K562 (cell line): ENCODE measurements around the gene MMP2. TPM values are rescaled to one million over a fixed set of nuclear protein-coding genes. Genes with fewer than 3 reads are reported as not detected.

Source experiments
- ATAC-seq: fragments of 200-7000 bp; cut with Tn5 transposase; 3 replicates; pipeline ENCODE4 v1.9.1; 2020; ENCODE audit warnings: moderate library complexity
- BruUV-seq: library from RNA; stranded (reverse); fragments of 400-500 nt; replicated peaks from 2 replicates; lab custom pipeline; 2021; lab: Mats Ljungman, UMichigan
- CTCF ChIA-PET: fragments of 300-600 bp; formaldehyde crosslinking; extraction: SDS; loops from one replicate; lab custom pipeline; 2021; ENCODE audit warnings: low intra/inter-chr PET ratio; lab: Yijun Ruan, JAX
- POLR2A ChIA-PET: fragments of 300-600, 350-650 bp; sonication (Branson Sonifier 250); formaldehyde crosslinking; extraction: SDS; loops from one replicate; lab custom pipeline; 2021; ENCODE audit warnings: antibody characterized with exemption, inconsistent platforms; lab: Yijun Ruan, JAX
- DNase-seq, 4 experiments: peaks; one replicate each; pipeline versions ENCODE4 v3.0.0 to v3.0.0-alpha.2; 2011 to 2018; ENCODE audit warnings: low spot score in 3 of 4, mixed read lengths in 3 of 4; ENCODE audit errors: extremely low read depth in 1 of 4
- FAIRE-seq: peaks from 2 replicates; lab custom pipeline; 2011; peaks lifted over from hg19 to GRCh38; lab: Jason Lieb, UNC
- H2AFZ ChIP-seq: 2 replicates; pipeline ENCODE4 v1.6.0; 2011; ENCODE audit warnings: low read depth, low read length, control low read depth, inconsistent platforms
- H3K27ac ChIP-seq: fragments of 200-600 bp; 3 replicates; pipeline ENCODE4 v1.8.0; 2011; ENCODE audit warnings: low read depth, mild to moderate bottlenecking, control low read depth, inconsistent platforms, low read length, moderate library complexity, mixed read lengths; ENCODE audit errors: extremely low read depth
- H3K27me3 ChIP-seq, 2 experiments: fragments of 300-600 bp in 1 of 2; 2 replicates in 1 of 2; 3 replicates in 1 of 2; pipeline versions ENCODE4 v1.6.0 to v1.8.0; 2011; ENCODE audit warnings: inconsistent platforms in 2 of 2, low read length in 2 of 2, mild to moderate bottlenecking in 1 of 2, mixed read lengths in 1 of 2, moderate library complexity in 1 of 2; ENCODE audit not compliant: control insufficient read depth in 2 of 2, insufficient read depth in 2 of 2
- H3K36me3 ChIP-seq: fragments of 300-600 bp; 3 replicates; pipeline ENCODE4 v1.8.0; 2011; ENCODE audit warnings: mild to moderate bottlenecking, low read length, inconsistent platforms; ENCODE audit not compliant: control insufficient read depth, insufficient read depth
- H3K4me1 ChIP-seq, 2 experiments: fragments of 200-600 bp in 1 of 2; replicated peaks in 1 of 2; 2 replicates in 1 of 2; 3 replicates in 1 of 2; pipeline versions ENCODE4 v1.5.1 to v1.8.0; 2011; ENCODE audit warnings: inconsistent platforms in 2 of 2, low read length in 2 of 2, mild to moderate bottlenecking in 1 of 2, mixed read lengths in 1 of 2, moderate library complexity in 1 of 2; ENCODE audit not compliant: control insufficient read depth in 2 of 2, insufficient read depth in 2 of 2
- H3K4me2 ChIP-seq: 2 replicates; pipeline ENCODE4 v1.6.1; 2011; ENCODE audit warnings: low read length, control low read depth, inconsistent platforms, mixed read lengths; ENCODE audit not compliant: insufficient read depth
- H3K4me3 ChIP-seq: fragments of 200-600 bp; sonication (generic), shearing (Covaris generic); 2 replicates; pipeline ENCODE4 v1.5.1; 2016; ENCODE audit warnings: control low read depth, inconsistent platforms
- H3K79me2 ChIP-seq: fragments of 200-600 bp; 3 replicates; pipeline ENCODE4 v1.8.0; 2011; ENCODE audit warnings: low read length, inconsistent platforms; ENCODE audit not compliant: control insufficient read depth, insufficient read depth
- H3K9ac ChIP-seq, 2 experiments: 2 replicates each; pipeline versions ENCODE4 v1.6.0 to v1.6.1; 2011; ENCODE audit warnings: low read depth in 2 of 2, low read length in 2 of 2, control low read depth in 1 of 2, inconsistent platforms in 1 of 2, mild to moderate bottlenecking in 1 of 2, mixed read lengths in 1 of 2; ENCODE audit not compliant: insufficient read depth in 1 of 2
- H3K9me1 ChIP-seq: one replicate; pipeline ENCODE4 v1.6.0; 2011; ENCODE audit warnings: inconsistent platforms, mild to moderate bottlenecking, low read length, moderate library complexity; ENCODE audit not compliant: control insufficient read depth, insufficient read depth
- H3K9me3 ChIP-seq: replicated peaks from 2 replicates; pipeline ENCODE4 v1.5.1; 2011; ENCODE audit warnings: low read depth, low read length, inconsistent platforms; ENCODE audit not compliant: control insufficient read depth, insufficient read depth
- H4K20me1 ChIP-seq: replicated peaks from 2 replicates; pipeline ENCODE4 v1.6.1; 2011; ENCODE audit warnings: low read length, inconsistent platforms, mixed read lengths; ENCODE audit not compliant: control insufficient read depth, insufficient read depth
- GATA2 ChIP-seq: sonication (generic); formaldehyde crosslinking; IDR thresholded peaks from 2 replicates; pipeline ENCODE4 v1.4.0; 2020; ENCODE audit warnings: mild to moderate bottlenecking, missing genetic modification reagents
- JUN ChIP-seq, 2 experiments: sonication (generic) in 1 of 2; formaldehyde crosslinking in 1 of 2; IDR thresholded peaks; 2 replicates each; pipeline versions ENCODE4 v1.6.1 to v1.8.0; 2012 to 2022; ENCODE audit warnings: borderline replicate concordance in 2 of 2, mild to moderate bottlenecking in 2 of 2, improper control_type of control experiment in 1 of 2, low read depth in 1 of 2, low read length in 1 of 2, missing genetic modification reagents in 1 of 2
- MED1 ChIP-seq: sonication (generic); formaldehyde crosslinking; IDR thresholded peaks from 2 replicates; pipeline ENCODE4 v1.8.1; 2023; ENCODE audit warnings: missing genetic modification reagents, borderline replicate concordance
- SAP30 ChIP-seq: fragments of 200-600 bp; sonication (generic); IDR thresholded peaks from 2 replicates; pipeline ENCODE4 v1.6.1; 2012; ENCODE audit warnings: borderline replicate concordance, low read depth, mild to moderate bottlenecking, moderate library complexity, low read length, control low read depth, inconsistent platforms; ENCODE audit not compliant: insufficient read depth, poor library complexity, severe bottlenecking
- ZNF764 ChIP-seq: fragments of 250-450 bp; sonication (Bioruptor Pico); IDR thresholded peaks from 2 replicates; pipeline ENCODE4 v1.4.0; 2020; ENCODE audit warnings: low read depth, mild to moderate bottlenecking, moderate library complexity
- WGBS: fragments of 100-300 bp; shearing (Covaris generic); methylation state at CpG from one replicate; pipeline ENCODE4 v1.1.6; 2016; ENCODE audit warnings: low coverage, mixed read lengths; ENCODE audit not compliant: insufficient coverage; ENCODE audit errors: missing lambda C conversion rate; 5-methylcytosine and 5-hydroxymethylcytosine counted together
- in situ Hi-C: fragments of 300-500 bp; cut with MboI; formaldehyde crosslinking; loops from 4 replicates; pipeline ENCODE4 v1.15.0; 2018; ENCODE audit warnings: inconsistent platforms, mixed read lengths
- intact Hi-C: fragments of 100-400 bp; cut with micrococcal nuclease; formaldehyde crosslinking; loops from 2 replicates; pipeline ENCODE4 v1.14.2; 2022
- polyA plus RNA-seq, 8 experiments: library from polyadenylated mRNA; depleted of rRNA in 4 of 8; stranded (reverse) in 5 of 8; unstranded in 3 of 8; fragments of >200 nt; fragmentation: Nextera tagmentation in 2 of 8; fragmentation: Illumina TruSeq in 1 of 8; extraction: Ambion mirVana in 2 of 8; extraction: Trizol in 1 of 8; gene quantifications; 2 replicates each; pipeline versions ENCODE4 v1.2.1 to v1.2.3, GENCODE V29; 2011 to 2014; ENCODE audit warnings: inconsistent platforms in 1 of 8, missing spikeins in 1 of 8
- total RNA-seq, 7 experiments: library from RNA; depleted of rRNA in 6 of 7; stranded (reverse); fragments of >200 nt in 6 of 7; fragmentation: Illumina TruSeq in 2 of 7; extraction: Trizol in 2 of 7; gene quantifications; 2 replicates each; pipeline versions ENCODE4 v1.2.1 to v1.2.3, GENCODE V29; 2011 to 2021; ENCODE audit warnings: low replicate concordance in 1 of 7
- TF ChIP-seq, protein P1 (sequence below): fragments of 450-650 bp; IDR thresholded peaks from 2 replicates; pipeline ENCODE4 v1.6.1; 2014; ENCODE audit warnings: low read depth, mild to moderate bottlenecking, moderate library complexity, borderline replicate concordance

Gene MMP2
- total and polyA plus RNA-seq, 9 of the 15 experiments (the other 6 are each of a cell fraction or from before 2014, with no cell fraction given): 0.05 to 0.53 TPM; not detected in 7

DNA sequence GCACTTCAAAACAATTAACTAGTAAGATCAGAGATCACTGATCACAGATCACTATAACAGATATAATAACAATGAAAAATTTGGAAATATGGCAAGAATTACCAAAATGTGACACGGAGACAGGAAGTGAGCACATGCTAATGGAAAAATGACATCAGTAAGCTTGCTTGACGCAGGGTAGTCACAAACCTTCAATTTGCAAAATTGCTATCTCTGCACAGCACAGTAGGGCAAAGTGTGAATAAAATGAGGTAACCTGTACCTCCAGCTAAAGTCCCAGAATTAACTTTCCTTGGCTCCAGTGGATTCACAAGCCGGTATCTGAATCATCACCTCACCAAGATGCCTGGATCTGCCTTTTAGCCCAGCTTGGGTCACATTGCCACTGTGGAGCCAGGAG lies 4.2 kb upstream of the MMP2 start:
- H3K9ac ChIP-seq: no peak overlapping the region
- no peaks in the 10 kb centered on the region for H3K9me1 ChIP-seq
- H3K9me3 ChIP-seq: no peaks in the 10 kb centered on the region
- H3K36me3 ChIP-seq: no peaks in the 10 kb centered on the region
- no peak for ATAC-seq
- BruUV-seq: no TSS peak
- ChIA-PET POLR2A (interaction anchor here (0.6 kb wide), 1 partner anchor 23 kb away, joined by 3 read pairs; no protein-coding TSS in a partner anchor), CTCF (no interaction called here)
- no peak for DNase-seq
- 4% methylated on average over 3 of the region's 3 CpGs for WGBS
- H3K79me2 ChIP-seq: no peaks in the 10 kb centered on the region
- H3K4me3 ChIP-seq: no peak overlapping the region
- no peaks in the 10 kb centered on the region for H4K20me1 ChIP-seq
- TF ChIP-seq, protein P1, sequence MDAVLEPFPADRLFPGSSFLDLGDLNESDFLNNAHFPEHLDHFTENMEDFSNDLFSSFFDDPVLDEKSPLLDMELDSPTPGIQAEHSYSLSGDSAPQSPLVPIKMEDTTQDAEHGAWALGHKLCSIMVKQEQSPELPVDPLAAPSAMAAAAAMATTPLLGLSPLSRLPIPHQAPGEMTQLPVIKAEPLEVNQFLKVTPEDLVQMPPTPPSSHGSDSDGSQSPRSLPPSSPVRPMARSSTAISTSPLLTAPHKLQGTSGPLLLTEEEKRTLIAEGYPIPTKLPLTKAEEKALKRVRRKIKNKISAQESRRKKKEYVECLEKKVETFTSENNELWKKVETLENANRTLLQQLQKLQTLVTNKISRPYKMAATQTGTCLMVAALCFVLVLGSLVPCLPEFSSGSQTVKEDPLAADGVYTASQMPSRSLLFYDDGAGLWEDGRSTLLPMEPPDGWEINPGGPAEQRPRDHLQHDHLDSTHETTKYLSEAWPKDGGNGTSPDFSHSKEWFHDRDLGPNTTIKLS: no peak
- TF ChIP-seq JUN (IDR thresholded peaks at IDR 0.05; ENCODE audit: borderline replicate concordance, low read depth, low read length): no peak
- no peak for TF ChIP-seq JUN (CRISPR knock-in tag; IDR thresholded peaks at IDR 0.05; ENCODE audit: borderline replicate concordance)
- no peak for TF ChIP-seq GATA2 (CRISPR knock-in tag)
- TF ChIP-seq ZNF764 (CRISPR knock-in tag): no peak
- TF ChIP-seq SAP30: no peak
- no peak for TF ChIP-seq MED1 (CRISPR knock-in tag)
- H3K4me1 ChIP-seq: no peaks in the 10 kb centered on the region; a peak in 1 of 5 replicates
- peaks cover 5 to 16% of the 10 kb centered on the region in 2 experiments; a peak in 4 of 5 replicates for H3K27me3 ChIP-seq
- FAIRE-seq: no peak
- no peak overlapping the region for H3K4me2 ChIP-seq
- in situ Hi-C loops: no loop called here
- intact Hi-C loops: no loop called here
- no peak overlapping the region for H2AFZ ChIP-seq
- no peak overlapping the region for H3K27ac ChIP-seq
